Fibroblast of lung (primary cell): ENCODE measurements around the gene SORCS2.

ENCODE experiments used
- EZH2 ChIP-seq: IDR thresholded peaks from 2 replicates; pipeline ENCODE4 v1.5.1; 2012; ENCODE audit warnings: low read length, control low read depth, mild to moderate bottlenecking; ENCODE audit errors: missing control alignments
- TF ChIP-seq, protein P1 (sequence below), 2 donors: IDR thresholded peaks in 1 of 2; conservative IDR thresholded peaks in 1 of 2; 1 replicate in 1 of 2; 2 replicates in 1 of 2; pipeline ENCODE4 v1.5.1; 2011 to 2012; ENCODE audit warnings: low read length in 2 of 2, control low read depth in 1 of 2, inconsistent platforms in 1 of 2, low read depth in 1 of 2, mild to moderate bottlenecking in 1 of 2

DNA sequence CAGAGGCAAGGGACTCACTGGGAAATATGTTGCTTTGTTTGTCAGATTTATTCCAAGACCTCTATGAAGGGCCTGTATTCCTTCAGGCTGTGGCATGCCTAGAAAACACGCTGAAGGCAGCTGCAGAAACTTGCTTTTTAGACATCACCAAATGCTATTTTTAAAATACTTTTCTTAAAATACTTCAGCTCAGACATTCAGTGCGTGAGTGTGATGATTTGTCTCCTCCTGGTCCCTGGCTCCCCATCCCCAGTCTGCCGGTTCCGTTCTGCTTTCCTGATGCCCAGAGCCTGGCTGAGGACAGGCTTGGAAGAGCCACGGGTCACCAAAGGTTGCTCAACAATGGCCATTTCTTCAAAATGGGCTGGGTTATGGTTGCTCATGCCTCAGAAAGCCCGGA is 187.4 kb downstream of the SORCS2 start:
- TF ChIP-seq, protein P1, sequence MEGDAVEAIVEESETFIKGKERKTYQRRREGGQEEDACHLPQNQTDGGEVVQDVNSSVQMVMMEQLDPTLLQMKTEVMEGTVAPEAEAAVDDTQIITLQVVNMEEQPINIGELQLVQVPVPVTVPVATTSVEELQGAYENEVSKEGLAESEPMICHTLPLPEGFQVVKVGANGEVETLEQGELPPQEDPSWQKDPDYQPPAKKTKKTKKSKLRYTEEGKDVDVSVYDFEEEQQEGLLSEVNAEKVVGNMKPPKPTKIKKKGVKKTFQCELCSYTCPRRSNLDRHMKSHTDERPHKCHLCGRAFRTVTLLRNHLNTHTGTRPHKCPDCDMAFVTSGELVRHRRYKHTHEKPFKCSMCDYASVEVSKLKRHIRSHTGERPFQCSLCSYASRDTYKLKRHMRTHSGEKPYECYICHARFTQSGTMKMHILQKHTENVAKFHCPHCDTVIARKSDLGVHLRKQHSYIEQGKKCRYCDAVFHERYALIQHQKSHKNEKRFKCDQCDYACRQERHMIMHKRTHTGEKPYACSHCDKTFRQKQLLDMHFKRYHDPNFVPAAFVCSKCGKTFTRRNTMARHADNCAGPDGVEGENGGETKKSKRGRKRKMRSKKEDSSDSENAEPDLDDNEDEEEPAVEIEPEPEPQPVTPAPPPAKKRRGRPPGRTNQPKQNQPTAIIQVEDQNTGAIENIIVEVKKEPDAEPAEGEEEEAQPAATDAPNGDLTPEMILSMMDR (conservative IDR thresholded peaks at IDR 0.05 in 1 of 2, IDR thresholded peaks at IDR 0.05 in 1 of 2; ENCODE audit: low read depth in 1 of 2, low read length in 2 of 2), result no peak
- TF ChIP-seq EZH2, result no peak
